T-helper 1 cell (primary cell): ENCODE measurements around the gene SLC25A26.
A peak's percentile ranks its signal among the peaks of the same experiment; 100 is the strongest.
"Not testable (repeated sequence)": the region's sequence is repeated elsewhere in the genome, so short reads cannot be mapped to it uniquely, and the experiment has no call there.

Experiments used
- DNase-seq, 5 donors: peaks; one replicate each; pipeline ENCODE4 v3.0.0-alpha.2; 2012 to 2020
- total RNA-seq, 4 donors: gene quantifications; one replicate each; lab custom pipeline; 2026; lab: John Stamatoyannopoulos, UW

Gene SLC25A26, protein sequence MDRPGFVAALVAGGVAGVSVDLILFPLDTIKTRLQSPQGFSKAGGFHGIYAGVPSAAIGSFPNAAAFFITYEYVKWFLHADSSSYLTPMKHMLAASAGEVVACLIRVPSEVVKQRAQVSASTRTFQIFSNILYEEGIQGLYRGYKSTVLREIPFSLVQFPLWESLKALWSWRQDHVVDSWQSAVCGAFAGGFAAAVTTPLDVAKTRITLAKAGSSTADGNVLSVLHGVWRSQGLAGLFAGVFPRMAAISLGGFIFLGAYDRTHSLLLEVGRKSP
- total RNA-seq, result 37.2 to 49.1 (median 44.4) reads per million in 4 donors

DNA sequence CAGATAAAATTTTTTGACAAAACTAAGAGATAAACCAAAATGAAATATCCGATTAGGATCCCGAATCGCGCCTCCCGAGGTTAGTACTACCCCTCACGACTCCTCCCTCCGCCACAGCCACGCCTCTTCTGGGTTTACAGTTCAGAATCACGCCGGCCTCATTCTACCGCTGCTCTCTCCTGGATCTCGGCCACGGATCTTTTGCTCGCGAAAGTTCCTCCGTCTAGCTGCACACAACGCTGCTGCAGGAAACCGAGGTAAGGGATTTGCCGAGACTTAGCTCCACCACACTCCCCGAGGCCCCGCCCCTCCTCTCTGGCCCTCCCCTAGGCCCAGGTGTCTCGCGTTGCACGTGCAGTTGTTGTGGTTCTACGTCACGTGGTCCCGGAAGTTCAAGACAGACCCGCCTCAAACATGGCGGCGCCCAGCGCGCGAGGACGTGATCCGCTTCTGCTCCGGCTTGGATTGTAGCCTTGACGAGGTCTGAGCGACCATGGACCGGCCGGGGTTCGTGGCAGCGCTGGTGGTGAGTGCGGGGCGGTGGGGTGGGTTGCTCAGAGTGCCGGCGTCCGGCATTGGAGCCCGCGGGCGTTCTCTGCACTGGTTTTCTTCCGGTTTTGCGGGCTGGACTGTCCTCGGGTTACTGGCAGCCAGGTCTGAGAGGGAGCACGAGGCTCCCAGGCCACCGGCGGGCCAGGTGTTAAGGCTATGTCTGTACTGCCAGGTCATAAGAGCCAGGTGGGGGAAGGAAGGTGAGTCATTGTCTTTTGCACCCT, at the start of gene SLC25A26:
TSS of gene SLC25A26 (plus strand) at position 400 of the 776 bp plus-strand sequence. CDS start at position 494, 94 bp downstream.
- DNase-seq, result peak; percentile 95 to 98 (median 97)

DNA sequence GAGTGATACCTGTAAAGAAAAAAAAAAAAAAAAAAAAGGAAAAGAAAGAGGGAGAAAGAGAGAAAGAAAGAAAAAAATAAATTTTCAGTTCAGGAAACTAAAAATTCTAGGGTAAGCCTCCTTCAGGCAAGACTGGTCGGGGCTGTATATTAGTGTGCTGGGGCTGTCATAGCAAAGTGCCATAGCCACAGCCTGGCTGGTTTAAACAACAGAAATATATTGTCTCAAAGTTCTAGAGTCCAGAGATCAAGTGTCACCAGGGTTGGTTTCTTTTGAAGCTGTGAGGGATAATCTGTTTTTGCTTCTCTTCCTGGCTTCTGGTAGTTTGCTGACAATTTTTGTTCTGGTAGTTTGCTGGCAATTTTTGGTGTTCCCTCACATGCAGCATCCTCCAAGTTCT, 48.4 kb upstream of the SLC25A26 start:
- DNase-seq, result no peak

DNA sequence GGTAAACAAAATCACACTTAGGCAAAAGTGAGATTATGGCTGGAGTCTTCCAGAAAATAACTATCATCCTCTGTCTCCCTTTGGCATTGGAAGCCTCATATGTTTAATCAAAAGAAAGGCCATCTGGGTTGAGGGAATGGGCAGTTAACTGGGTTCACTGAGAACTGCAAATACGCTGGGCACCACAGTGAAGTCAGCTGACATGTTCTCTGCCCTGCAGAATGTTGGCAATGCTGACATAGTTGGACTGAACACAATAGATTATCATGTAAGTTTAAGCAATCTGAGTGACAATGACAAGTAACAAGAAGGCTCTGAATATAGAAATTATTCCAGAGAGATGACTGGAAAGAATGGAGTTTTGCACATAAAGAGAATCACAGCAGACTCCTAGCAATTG, 43.8 kb upstream of the SLC25A26 start:
- DNase-seq, result no peak

DNA sequence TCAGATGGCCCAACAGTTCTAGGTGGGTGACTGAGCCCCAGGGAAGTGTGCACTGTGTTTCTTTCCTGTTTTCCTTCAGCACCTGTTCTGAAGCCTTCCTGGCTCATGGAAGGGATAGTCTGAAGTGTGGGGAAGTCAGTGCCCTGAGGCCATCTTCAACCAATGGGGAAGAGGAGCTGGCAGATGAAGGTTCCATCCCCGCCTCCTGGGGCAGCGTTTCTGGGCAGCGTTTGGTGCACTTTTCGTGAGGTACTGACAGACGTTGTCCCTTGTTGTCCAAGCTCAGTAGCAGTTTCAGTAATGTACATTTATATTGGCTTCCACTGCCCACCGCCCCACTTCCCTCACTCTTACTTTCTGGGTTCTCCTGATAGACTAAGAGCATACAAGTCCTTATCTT, 42.6 kb upstream of the SLC25A26 start:
- DNase-seq, result no peak

DNA sequence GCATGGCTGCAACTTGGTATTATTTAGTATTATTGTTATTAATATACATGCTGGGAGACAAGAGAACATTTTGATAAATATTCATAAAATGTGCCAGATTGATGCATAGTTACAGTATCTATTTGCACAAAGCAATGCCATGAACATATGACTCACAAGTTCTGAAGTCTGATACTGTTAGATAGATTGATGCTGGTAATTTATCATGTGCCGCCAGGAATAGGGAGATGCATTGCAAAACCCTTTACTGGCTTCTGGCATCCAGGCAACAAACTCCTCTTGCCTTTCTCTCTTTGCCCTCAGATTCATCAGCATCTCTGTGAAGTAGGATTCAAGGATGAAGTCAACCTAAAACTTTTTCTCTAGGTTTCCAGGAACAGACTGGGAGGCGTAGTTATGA, 41.0 kb upstream of the SLC25A26 start:
- no peak for DNase-seq

DNA sequence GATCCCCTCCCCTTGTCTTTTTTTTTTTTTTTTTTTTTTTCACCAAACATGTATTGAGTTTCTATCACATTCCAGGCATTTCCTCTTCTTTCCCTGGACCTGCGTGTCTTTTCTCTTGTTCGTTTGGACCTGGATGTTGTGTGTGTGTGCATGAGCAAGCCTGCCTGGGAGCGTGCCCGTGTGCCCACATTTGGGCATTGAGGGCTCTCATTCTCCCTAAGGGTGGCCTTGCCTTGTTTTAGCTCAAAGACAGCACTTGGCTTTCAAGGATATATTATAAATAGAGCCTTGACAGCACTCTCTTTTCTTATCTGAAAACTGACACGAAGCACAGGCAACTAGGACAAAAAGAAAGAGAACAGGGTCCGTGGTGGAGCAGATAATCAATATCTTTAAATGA, 39.0 kb upstream of the SLC25A26 start:
- DNase-seq, result no peak

DNA sequence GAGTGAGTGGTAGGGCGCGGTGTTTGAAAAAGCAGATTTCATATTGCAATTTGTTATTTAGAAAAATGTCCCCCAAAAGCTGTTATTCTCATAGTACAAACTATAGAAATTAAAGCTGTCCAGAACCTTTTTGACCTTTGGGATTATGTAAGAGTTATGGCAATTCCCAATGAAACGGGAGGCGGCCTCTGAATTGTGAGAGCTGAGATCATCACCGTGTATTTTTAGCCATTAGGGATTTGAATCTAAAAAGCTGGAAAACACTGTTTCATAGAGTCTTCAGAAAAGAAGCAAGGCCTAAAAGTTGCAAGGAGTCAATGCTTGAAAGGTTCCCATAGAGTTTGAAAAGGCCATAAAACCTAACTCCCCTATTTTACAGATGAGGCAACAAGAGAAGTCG, 38.6 kb upstream of the SLC25A26 start:
- DNase-seq, result no peak

DNA sequence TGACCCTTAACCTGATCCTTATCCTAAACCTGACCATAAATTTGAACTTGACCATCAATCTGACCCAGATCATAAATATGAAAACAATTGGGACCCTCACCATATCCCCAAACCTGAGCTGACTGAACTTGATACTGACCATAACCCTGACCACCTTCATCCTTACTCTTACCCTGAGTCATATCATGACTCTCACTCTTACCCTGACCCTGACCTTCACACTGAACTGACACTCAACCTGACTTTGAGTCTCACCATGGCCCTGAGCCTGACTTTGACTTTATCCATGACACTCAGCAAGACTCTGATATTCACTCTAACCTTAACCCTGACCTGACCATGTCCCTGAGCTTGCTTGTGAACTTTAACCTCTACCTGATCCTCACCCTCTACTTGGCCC, 34.3 kb upstream of the SLC25A26 start:
- no peak for DNase-seq

DNA sequence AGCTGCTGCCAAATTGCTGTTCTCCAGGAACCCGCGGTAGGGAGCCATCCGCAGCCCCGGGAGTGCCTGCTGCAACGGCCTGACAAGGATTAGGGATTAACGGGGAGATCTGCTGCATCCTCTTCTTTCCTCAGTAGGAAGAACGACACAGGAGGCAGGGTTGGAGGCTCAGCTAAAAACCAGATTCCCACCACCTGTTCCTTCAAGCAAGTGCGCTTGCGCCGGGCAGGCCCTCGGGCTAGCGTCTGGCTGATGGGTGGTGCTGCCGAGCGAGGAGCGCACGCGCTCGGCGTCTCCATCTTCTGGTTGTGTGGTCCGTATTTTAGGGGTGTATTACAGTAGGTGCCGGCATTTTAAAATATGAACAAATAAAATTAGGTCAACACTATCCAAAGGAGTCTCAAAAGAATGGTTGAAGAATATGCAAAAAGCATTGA, 25.4 kb upstream of the SLC25A26 start:
- DNase-seq, result no peak

DNA sequence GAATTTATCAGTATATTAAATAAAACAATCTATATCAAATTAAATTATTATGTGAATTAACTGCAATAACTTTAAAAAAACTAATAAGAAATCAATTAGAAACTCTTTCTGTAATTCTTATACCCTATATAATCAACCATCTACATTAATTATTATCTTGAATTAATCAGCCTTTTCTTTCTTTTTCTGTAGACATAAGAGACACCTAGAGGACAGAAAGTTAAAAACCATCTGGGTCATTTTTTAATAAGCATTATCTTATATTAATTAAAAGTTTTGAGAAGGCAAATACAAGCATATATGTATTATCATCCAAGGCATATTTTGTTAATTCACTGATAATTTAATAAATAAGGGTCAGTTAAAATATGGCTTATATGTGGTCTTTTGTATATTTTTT, 24.2 kb upstream of the SLC25A26 start:
- no peak for DNase-seq

DNA sequence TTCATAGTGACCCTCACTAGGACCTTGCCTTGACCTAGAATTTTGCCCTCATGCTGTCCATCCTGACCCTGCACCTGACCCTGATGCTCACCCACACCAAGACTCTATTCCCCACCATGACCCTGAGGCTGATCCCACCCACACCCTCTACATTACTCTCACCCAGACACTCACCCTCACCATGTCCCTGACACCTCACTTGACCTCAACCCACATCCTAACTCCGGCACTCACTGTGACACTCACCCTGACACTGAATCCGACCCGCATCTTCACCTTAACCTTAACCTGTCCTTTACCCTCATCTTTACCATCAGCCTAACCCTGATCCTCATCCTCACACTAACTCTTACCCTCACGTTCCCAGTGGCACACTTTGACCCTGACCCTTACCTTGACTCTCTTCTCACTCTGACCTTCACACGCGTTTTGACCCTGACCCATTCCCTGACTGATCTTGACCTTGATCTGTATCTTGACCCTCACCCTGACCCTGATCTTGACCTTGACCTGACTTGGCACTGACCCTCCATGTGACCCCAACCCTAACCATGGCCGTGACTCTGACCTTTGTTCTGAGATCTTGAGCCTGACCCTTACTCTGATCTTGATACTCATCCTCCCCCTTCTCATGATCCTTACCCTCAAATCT, 22.2 kb upstream of the SLC25A26 start:
- no peak for DNase-seq

DNA sequence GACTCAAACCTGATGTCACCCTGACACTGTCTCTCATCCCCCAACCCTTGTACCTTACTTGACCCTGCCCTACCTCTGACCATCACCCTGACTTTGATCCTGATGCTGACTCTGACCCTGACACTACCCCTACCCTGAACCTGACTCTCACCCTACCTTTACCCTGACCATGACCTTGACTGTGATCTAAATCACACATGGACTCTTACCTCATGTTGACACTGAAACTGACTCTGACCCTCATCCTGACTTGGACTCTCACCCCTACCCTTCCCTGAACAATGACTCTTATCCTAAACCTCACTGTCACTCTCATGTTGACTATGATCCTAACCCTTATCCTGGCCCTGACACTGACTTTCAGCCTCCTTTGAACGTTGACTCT, 21.7 kb upstream of the SLC25A26 start:
- no peak for DNase-seq

DNA sequence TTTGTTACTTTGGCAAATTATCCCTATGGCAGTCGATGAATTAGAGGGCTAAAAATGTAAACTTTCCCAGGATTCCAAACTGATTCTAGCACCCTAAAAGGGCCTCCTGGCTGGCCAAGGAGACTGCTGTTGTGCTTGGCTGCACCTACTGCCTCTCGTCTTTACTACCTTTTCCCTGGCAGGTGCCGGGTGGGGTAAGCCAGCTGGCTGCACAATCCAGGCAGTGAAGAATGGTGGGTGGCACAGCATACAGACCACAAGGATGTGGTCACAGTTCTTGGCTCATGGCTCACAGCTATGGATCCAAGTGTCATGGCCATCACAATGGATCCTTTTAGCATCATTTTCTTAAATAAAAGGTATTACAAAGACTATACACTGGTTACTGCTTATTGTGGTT, 20.7 kb upstream of the SLC25A26 start:
- no peak for DNase-seq

DNA sequence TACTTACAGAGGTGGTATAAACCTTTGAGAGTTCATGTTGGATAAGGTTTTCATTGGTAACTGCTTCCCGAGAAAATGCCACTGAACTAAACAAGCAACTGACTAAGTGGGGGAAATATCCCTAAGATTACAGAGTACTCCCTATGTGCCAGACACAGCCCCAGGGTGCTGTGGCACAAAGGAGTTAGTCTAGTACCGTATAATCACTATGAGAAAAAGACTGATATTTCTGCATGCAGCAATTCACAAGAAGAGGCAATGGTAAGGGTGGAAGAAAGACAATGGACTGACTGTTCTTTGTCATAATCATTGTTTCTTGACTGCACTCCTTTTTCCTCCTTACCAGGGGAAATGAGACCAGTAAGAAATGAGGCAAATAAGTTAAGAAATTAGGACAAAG, 20.0 kb upstream of the SLC25A26 start:
- DNase-seq, result no peak

DNA sequence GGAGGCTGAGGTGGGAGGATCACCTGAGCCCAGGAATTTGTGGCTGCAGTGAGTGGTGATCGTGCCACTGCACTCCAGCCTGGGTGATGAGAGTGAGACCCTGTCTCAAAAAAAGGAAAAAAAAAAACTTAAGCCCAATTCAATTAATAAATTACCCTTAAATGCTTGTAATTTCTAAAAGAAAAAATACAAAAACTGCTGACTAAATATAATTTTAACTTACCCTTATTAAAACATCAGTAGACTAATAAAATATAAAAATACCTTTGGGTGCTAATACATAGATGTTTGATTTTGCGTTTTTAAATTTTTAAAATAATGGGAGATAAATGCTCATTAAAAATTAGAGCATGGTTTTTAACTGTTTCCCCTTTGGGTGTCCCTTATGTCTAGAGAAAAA, 17.5 kb upstream of the SLC25A26 start:
- no peak for DNase-seq

DNA sequence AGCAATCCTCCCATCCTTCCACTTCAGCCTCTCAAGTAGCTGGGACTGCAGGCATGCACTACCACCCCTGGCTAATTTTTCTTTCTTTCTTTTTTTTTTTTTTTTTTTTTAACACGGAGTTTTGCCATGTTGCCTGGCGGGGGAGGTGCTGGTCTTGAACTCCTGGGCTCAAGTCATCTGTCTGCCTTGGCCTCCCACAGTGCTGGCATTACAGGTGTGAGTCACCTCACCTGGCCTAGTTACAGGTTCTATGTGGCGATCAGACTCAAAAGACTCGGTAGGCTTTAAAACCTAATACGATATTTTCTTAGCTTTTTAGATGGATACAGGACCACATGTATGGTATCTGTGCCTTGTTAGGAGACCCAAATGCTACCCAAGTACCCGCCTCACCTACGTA, 14.0 kb upstream of the SLC25A26 start:
- DNase-seq, result no peak

DNA sequence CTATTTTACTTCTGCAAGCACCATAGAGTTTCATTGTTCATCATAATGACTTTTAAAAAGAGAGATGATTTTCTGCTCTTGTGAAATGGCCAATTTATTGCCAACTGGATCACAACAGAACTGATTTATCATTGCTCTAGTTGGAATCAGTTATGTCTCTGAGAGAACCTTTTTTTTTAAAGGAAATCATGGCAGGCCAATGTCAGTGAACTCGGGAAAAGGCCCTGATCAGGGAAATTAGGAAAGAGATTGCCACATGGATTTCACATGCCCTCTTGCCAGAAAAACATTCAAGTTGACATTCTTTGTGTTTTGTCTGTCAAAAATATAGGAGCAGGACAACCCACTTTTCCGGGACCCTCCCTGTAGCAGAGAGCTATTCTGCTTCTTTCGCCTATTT, 12.6 kb upstream of the SLC25A26 start:
- no peak for DNase-seq

DNA sequence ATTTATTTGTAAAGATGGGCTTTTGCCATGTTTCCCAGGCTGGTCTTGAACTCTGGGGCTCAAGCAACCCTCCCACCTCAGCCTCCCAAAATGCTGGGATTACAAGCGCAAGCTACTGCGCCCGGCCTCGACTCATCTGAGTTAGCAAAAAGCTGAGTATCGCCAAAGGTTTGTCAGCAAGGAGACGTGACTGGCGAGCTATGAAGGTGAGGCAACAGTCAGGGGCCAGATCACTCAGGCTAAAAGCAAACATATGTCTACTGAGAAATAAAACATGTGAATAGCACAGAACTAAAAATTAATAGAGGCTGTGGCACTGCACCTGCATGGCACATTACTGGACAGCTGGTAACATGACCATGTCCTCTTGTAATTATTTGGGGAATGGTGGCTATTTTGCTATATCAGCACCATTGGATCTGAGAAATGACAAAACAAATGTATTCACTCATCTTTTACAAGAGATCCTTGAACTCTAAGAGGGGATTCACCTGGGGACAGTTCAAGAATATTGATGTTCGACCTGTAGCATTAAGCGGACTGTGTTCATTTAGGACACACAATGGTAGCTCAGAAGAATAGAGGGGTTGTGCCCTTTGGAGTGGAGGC, 10.0 kb upstream of the SLC25A26 start:
- DNase-seq, result no peak

DNA sequence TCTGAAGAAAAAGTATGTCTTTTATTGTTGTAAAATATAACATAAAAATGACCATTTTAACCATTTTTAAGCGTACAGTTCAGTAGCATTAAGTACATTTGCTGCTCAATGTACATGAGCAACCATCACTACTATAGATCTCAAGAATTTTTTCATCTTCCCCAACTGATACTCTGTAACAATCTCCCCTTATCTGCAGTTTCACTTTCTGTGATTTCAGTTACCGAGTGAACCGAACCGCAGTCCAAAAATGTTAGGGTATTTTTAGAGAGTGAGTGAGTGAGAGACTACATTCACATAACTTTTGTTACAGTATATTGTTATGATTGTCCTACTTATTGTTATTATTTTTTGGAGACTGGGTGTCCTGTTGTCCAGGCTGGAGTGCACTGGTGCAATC, 9.0 kb upstream of the SLC25A26 start:
- DNase-seq, result no peak

DNA sequence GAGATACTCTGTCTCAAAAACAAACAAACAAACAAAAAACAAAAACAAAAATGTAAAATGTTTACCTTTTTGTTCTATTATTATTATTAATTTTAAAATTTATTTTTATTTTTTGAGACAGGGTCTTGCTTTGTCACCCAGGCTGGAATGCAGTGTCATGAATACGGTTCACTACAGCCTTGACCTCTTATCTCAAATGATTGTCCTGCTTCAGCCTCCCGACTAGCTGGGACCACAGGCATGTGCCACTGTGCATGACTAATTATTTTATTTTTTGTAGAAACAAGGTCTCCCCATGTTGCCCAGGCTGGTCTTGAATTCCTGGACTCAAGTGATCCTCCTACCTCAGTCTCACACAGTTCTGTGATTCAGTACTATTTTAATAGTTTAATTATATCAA, 5.7 kb upstream of the SLC25A26 start:
- no peak for DNase-seq

DNA sequence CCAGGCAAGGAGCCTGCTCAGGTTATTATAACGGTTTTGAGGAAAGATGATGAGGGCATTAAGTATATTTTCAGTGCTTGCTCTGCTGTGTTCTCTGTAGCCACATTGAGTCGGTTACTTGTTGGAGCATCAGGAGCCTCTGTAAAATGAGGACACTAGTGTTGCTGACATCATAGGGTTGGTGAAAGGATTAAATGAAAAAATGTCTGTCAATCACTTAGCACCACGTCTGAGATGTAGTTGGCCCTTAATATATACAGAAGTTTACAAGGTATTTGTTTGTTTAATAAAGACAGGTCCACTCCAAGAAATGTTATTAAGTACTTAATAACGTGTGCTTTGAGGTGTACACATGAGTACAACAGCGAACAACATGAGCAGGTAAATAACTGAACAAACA, 735 bp upstream of the SLC25A26 start:
- no peak for DNase-seq

DNA sequence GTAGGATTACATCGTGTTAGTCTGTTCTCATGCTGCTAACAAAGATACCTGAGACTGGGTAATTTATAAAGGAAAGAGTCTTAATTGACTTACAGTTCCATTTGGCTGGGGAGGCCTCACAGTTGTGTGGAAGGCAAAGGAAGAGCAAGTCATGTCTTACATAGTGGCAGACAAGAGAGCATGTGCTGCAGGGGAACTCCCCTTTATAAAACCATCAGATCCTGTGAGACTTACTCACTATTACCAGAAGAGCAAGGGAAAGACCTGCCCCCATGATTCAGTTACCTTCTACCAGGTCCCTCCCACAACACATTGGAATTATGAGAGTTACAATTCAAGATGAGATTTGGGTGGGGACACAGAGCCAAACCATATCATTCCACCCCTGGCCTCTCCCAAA, 3.4 kb downstream of the SLC25A26 start:
- peak in 1 of 5 donors; percentile 9 for DNase-seq

DNA sequence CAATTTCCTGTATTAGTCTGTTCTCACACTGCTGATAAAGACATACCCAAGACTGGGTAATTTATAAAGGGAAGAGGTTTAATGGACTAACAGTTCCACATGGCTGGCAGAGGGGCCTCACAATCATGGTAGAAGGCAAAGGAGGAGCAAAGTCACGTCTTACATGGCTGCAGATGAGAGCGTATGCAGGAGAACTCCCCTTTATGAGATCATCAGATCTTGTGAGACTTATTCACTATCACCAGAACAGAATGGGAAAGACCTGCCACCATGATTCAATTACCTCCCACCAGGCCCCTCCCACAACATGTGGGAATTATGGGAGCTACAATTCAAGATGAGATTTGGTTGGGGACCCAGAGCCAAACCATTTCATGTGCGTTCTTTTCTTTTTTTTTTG, 5.3 kb downstream of the SLC25A26 start:
- not testable (repeated sequence) for DNase-seq
